K562 (cell line): ENCODE data around the gene PPP1R15A. TPM values are rescaled to one million over a fixed set of nuclear protein-coding genes. Genes with fewer than 3 reads are reported as not detected.
A peak's percentile ranks its signal among the peaks of the same experiment; 100 is the strongest.

Experiments
- ETV6 ChIP-seq, 3 experiments: fragments of 150-350 bp in 1 of 3; sonication (generic) in 1 of 3; formaldehyde crosslinking in 1 of 3; IDR thresholded peaks; 2 replicates each; pipeline versions ENCODE4 v1.6.1 to v1.8.0; 2014 to 2022; ENCODE audit warnings: borderline replicate concordance in 2 of 3, low read depth in 2 of 3, antibody characterized with exemption in 1 of 3, low read length in 1 of 3, mild to moderate bottlenecking in 1 of 3, missing genetic modification reagents in 1 of 3
- HDAC3 ChIP-seq: fragments of 450-650 bp; IDR thresholded peaks from 2 replicates; pipeline ENCODE4 v1.6.1; 2018; ENCODE audit warnings: borderline replicate concordance, mild to moderate bottlenecking, moderate library complexity; ENCODE audit not compliant: partially characterized antibody
- MAFG ChIP-seq: fragments of 450-650 bp; conservative IDR thresholded peaks from 2 replicates; pipeline ENCODE4 v1.6.1; 2016; ENCODE audit warnings: missing genetic modification characterization, missing compliant biosample characterization
- NFE2L1 ChIP-seq: fragments of 450-650 bp; IDR thresholded peaks from 2 replicates; pipeline ENCODE4 v1.6.1; 2016; ENCODE audit warnings: missing genetic modification characterization, low read depth, mild to moderate bottlenecking, missing compliant biosample characterization, moderate library complexity, borderline replicate concordance
- SAFB2 ChIP-seq: fragments of 200-400 bp; formaldehyde crosslinking; IDR thresholded peaks from 2 replicates; pipeline ENCODE4 v1.6.1; 2018; ENCODE audit warnings: borderline replicate concordance, low read length, low read depth, moderate library complexity; ENCODE audit not compliant: severe bottlenecking
- SIN3B ChIP-seq: fragments of 450-650 bp; IDR thresholded peaks from 2 replicates; pipeline ENCODE4 v1.6.1; 2017; ENCODE audit warnings: low read depth, mild to moderate bottlenecking, moderate library complexity
- TAF1 ChIP-seq: IDR thresholded peaks from 2 replicates; pipeline ENCODE4 v1.6.1; 2011; ENCODE audit warnings: mild to moderate bottlenecking, low read length, moderate library complexity; ENCODE audit not compliant: insufficient read depth, control insufficient read depth, severe bottlenecking; ENCODE audit errors: extremely low read depth
- TRIM28 ChIP-seq: fragments of 450-650 bp; IDR thresholded peaks from 2 replicates; pipeline ENCODE4 v1.6.1; 2017
- ZNF121 ChIP-seq: sonication (generic); formaldehyde crosslinking; conservative IDR thresholded peaks from 2 replicates; pipeline ENCODE4 v1.8.0; 2022; ENCODE audit warnings: missing genetic modification reagents
- ZNF232 ChIP-seq: sonication (generic); formaldehyde crosslinking; IDR thresholded peaks from 2 replicates; pipeline ENCODE4 v1.8.0; 2022; ENCODE audit warnings: mild to moderate bottlenecking, missing genetic modification reagents
- ZNF347 ChIP-seq: fragments of 450-650 bp; formaldehyde crosslinking; IDR thresholded peaks from 2 replicates; pipeline ENCODE4 v1.4.0; 2020; ENCODE audit warnings: low read depth, mild to moderate bottlenecking, moderate library complexity
- polyA plus RNA-seq, 8 experiments: library from polyadenylated mRNA; depleted of rRNA in 4 of 8; stranded (reverse) in 5 of 8; unstranded in 3 of 8; fragments of >200 nt; fragmentation: Nextera tagmentation in 2 of 8; fragmentation: Illumina TruSeq in 1 of 8; extraction: Ambion mirVana in 2 of 8; extraction: Trizol in 1 of 8; gene quantifications; 2 replicates each; pipeline versions ENCODE4 v1.2.1 to v1.2.3, GENCODE V29; 2011 to 2014; ENCODE audit warnings: inconsistent platforms in 1 of 8, missing spikeins in 1 of 8
- total RNA-seq, 7 experiments: library from RNA; depleted of rRNA in 6 of 7; stranded (reverse); fragments of >200 nt in 6 of 7; fragmentation: Illumina TruSeq in 2 of 7; extraction: Trizol in 2 of 7; gene quantifications; 2 replicates each; pipeline versions ENCODE4 v1.2.1 to v1.2.3, GENCODE V29; 2011 to 2021; ENCODE audit warnings: low replicate concordance in 1 of 7
- TF ChIP-seq, protein P1 (sequence below), 3 experiments: fragments of 200-800 bp in 1 of 3; sonication (Bioruptor generic) in 1 of 3; sonication (generic) in 1 of 3; formaldehyde crosslinking in 1 of 3; IDR thresholded peaks; 2 replicates each; pipeline versions ENCODE4 v1.6.1 to v1.8.0; 2016 to 2022; ENCODE audit warnings: mild to moderate bottlenecking in 2 of 3, missing compliant biosample characterization in 2 of 3, missing genetic modification characterization in 2 of 3, missing genetic modification reagents in 1 of 3
- TF ChIP-seq, protein P2 (sequence below), 2 experiments: IDR thresholded peaks; 2 replicates each; pipeline ENCODE4 v1.6.1; 2011; ENCODE audit warnings: borderline replicate concordance in 1 of 2, control low read depth in 1 of 2, low read depth in 1 of 2, low read length in 1 of 2, mild to moderate bottlenecking in 1 of 2, mixed read lengths in 1 of 2, moderate library complexity in 1 of 2; ENCODE audit not compliant: insufficient read depth in 1 of 2, insufficient read length in 1 of 2, poor library complexity in 1 of 2, severe bottlenecking in 1 of 2; ENCODE audit errors: extremely low read depth in 1 of 2
- TF ChIP-seq, protein P3 (sequence below): fragments of 250-450 bp; sonication (Bioruptor Pico); IDR thresholded peaks from 2 replicates; pipeline ENCODE4 v1.4.0; 2020; ENCODE audit warnings: mild to moderate bottlenecking, moderate library complexity, borderline replicate concordance
- TF ChIP-seq, protein P4 (sequence below): IDR thresholded peaks from 2 replicates; pipeline ENCODE4 v1.6.1; 2012; ENCODE audit warnings: low read depth, low read length, improper control_type of control experiment, borderline replicate concordance
- TF ChIP-seq, protein P5 (sequence below): fragments of 450-650 bp; formaldehyde crosslinking; IDR thresholded peaks from 2 replicates; pipeline ENCODE4 v1.4.0; 2020; ENCODE audit warnings: mild to moderate bottlenecking

The PPP1R15A gene
- total and polyA plus RNA-seq, 9 of the 15 experiments (the other 6 are each of a cell fraction or from before 2014, with no cell fraction given): 0.42 to 73.7 (median 44.0) TPM

DNA sequence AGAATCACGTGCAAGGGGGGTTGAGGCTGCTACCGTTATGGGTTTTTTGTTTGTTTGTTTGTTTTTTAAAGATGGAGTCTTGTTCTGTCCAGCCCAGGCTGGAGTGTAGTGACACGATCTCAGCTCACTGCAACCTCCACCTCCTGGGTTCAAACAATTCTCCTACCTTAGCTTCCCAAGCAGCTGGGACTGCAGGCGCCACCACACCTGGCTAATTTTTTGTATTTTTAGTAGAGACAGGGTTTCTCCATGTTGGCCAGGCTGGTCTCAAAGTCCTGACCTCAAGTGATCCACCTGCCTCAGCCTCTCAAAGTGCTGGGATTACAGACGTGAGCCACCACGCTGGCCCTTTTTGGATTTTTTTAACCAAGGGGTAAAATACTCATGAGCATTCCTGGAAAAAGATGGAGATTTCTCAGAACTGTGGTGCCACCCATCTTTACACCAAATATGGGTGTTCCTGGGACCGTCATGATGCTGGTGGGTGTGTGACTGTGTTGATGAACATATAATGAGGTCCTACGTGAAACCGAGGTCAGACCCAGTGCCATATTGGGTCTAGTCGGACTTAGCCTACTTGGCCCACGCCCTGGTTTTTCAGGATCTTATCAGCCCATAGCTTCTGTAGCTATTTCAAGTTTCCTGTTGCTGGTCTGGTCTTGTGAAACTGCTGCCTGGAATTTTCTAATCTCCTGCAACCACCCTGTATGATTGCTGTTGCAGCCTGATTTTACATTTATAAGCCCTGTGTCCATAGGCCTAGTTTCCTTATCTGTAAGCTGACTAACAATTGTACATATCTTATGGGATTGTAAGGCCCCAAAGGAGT, 6.2 kb downstream of the PPP1R15A start (continued):
- TF ChIP-seq, protein P1, sequence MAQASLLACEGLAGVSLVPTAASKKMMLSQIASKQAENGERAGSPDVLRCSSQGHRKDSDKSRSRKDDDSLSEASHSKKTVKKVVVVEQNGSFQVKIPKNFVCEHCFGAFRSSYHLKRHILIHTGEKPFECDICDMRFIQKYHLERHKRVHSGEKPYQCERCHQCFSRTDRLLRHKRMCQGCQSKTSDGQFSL (CRISPR knock-in tag; IDR thresholded peaks at IDR 0.05): no peak
- TF ChIP-seq, protein P1 (tag; IDR thresholded peaks at IDR 0.05): no peak
- TF ChIP-seq NFE2L1 (tag) (no peak), ETV6 (IDR thresholded peaks at IDR 0.05; ENCODE audit: borderline replicate concordance in 1 of 2, low read depth in 2 of 2, low read length in 1 of 2) (peak in 1 of 2 experiments; percentile 76; a peak in 2 of 4 replicates), ETV6 (CRISPR knock-in tag; IDR thresholded peaks at IDR 0.05; ENCODE audit: borderline replicate concordance) (no peak), HDAC3 (peak; percentile 99), ZNF232 (no peak), TRIM28 (no peak), MAFG (tag) (peak; percentile 68), TAF1 (peak; percentile 61), SIN3B (0 out of 2 replicates have a peak, but pooled peaks have one; percentile 14), SAFB2 (no peak), ZNF347 (CRISPR knock-in tag) (no peak), ZNF121 (CRISPR knock-in tag) (no peak)
- TF ChIP-seq, protein P2, sequence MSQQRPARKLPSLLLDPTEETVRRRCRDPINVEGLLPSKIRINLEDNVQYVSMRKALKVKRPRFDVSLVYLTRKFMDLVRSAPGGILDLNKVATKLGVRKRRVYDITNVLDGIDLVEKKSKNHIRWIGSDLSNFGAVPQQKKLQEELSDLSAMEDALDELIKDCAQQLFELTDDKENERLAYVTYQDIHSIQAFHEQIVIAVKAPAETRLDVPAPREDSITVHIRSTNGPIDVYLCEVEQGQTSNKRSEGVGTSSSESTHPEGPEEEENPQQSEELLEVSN (IDR thresholded peaks at IDR 0.05; ENCODE audit: borderline replicate concordance in 1 of 2, extremely low read depth in 1 of 2, insufficient read depth in 1 of 2, insufficient read length in 1 of 2, low read depth in 1 of 2, low read length in 1 of 2, poor library complexity in 1 of 2, severe bottlenecking in 1 of 2): no peak
- TF ChIP-seq, protein P3, sequence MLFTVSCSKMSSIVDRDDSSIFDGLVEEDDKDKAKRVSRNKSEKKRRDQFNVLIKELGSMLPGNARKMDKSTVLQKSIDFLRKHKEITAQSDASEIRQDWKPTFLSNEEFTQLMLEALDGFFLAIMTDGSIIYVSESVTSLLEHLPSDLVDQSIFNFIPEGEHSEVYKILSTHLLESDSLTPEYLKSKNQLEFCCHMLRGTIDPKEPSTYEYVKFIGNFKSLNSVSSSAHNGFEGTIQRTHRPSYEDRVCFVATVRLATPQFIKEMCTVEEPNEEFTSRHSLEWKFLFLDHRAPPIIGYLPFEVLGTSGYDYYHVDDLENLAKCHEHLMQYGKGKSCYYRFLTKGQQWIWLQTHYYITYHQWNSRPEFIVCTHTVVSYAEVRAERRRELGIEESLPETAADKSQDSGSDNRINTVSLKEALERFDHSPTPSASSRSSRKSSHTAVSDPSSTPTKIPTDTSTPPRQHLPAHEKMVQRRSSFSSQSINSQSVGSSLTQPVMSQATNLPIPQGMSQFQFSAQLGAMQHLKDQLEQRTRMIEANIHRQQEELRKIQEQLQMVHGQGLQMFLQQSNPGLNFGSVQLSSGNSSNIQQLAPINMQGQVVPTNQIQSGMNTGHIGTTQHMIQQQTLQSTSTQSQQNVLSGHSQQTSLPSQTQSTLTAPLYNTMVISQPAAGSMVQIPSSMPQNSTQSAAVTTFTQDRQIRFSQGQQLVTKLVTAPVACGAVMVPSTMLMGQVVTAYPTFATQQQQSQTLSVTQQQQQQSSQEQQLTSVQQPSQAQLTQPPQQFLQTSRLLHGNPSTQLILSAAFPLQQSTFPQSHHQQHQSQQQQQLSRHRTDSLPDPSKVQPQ (CRISPR knock-in tag): no peak
- TF ChIP-seq, protein P4, sequence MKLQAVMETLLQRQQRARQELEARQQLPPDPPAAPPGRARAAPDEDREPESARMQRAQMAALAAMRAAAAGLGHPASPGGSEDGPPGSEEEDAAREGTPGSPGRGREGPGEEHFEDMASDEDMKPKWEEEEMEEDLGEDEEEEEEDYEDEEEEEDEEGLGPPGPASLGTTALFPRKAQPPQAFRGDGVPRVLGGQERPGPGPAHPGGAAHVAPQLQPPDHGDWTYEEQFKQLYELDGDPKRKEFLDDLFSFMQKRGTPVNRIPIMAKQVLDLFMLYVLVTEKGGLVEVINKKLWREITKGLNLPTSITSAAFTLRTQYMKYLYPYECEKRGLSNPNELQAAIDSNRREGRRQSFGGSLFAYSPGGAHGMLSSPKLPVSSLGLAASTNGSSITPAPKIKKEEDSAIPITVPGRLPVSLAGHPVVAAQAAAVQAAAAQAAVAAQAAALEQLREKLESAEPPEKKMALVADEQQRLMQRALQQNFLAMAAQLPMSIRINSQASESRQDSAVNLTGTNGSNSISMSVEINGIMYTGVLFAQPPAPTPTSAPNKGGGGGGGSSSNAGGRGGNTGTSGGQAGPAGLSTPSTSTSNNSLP: peak; percentile 100
- TF ChIP-seq, protein P5, sequence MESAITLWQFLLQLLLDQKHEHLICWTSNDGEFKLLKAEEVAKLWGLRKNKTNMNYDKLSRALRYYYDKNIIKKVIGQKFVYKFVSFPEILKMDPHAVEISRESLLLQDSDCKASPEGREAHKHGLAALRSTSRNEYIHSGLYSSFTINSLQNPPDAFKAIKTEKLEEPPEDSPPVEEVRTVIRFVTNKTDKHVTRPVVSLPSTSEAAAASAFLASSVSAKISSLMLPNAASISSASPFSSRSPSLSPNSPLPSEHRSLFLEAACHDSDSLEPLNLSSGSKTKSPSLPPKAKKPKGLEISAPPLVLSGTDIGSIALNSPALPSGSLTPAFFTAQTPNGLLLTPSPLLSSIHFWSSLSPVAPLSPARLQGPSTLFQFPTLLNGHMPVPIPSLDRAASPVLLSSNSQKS (CRISPR knock-in tag): no peak
